Hair follicular keratinocyte (primary cell): ENCODE results near the gene KRT85. TPM values are rescaled to one million over a fixed set of nuclear protein-coding genes. Genes with fewer than 3 reads are reported as not detected.

Source experiments
- total RNA-seq: library from RNA; depleted of rRNA; stranded (reverse); fragments of >200 nt; gene quantifications from 2 replicates; pipeline ENCODE4 v1.2.3, GENCODE V29; 2015

KRT85 gene
- total RNA-seq, result not detected in 2 replicates

GRCh38 chr12:52366738-52367485 lies at the start of gene KRT85:
Gene KRT85 (minus strand): TSS chr12:52367481. CDS start chr12:52367405, 76 bp downstream.

GRCh38 chr12:52405922-52406385 lies 38.7 kb upstream of the KRT85 start, which contains the start of gene KRT82:
Gene KRT82 (minus strand): TSS chr12:52406335. CDS start chr12:52406277, 58 bp downstream.

GRCh38 chr12:52385226-52385702 lies 18.0 kb upstream of the KRT85 start, which contains the start of gene KRT84:
Gene KRT84 (minus strand): TSS chr12:52385652. CDS start chr12:52385585, 67 bp downstream.

GRCh38 chr12:52320784-52321400 lies 46.4 kb downstream of the KRT85 start, which contains the start of gene KRT83:
Gene KRT83 (minus strand): TSS chr12:52321398. CDS start chr12:52321335, 63 bp downstream.

Other genes with a start within 250 kb of the KRT85 start
- gene KRT80, start 175.5 kb downstream of the KRT85 start, total RNA-seq, result 0.11 and 0.55 TPM in 2 replicates
- gene KRT7, start 134.2 kb downstream of the KRT85 start, total RNA-seq, result 131 and 353 TPM in 2 replicates
- gene KRT86, start 92.8 kb downstream of the KRT85 start, total RNA-seq, result 0.08 TPM in 1 of 2 replicates, not detected in the other
- gene KRT81, start 75.9 kb downstream of the KRT85 start, total RNA-seq, result 0.08 and 0.19 TPM in 2 replicates
- not detected in 2 replicates for gene KRT83, start 46.1 kb downstream of the KRT85 start, total RNA-seq
- not detected in 2 replicates for gene KRT84, start 18.2 kb upstream of the KRT85 start, total RNA-seq
- not detected in 2 replicates for gene KRT82, start 38.9 kb upstream of the KRT85 start, total RNA-seq
- 4.9 and 7.4 TPM in 2 replicates for gene KRT75, start 66.9 kb upstream of the KRT85 start, total RNA-seq
- 883 and 1,696 TPM in 2 replicates for gene KRT6B, start 84.7 kb upstream of the KRT85 start, total RNA-seq
- gene KRT6C, start 106.3 kb upstream of the KRT85 start, total RNA-seq, result 11.7 and 19.2 TPM in 2 replicates
- 3,851 and 5,054 TPM in 2 replicates for gene KRT6A, start 125.8 kb upstream of the KRT85 start, total RNA-seq
- gene KRT5, start 152.9 kb upstream of the KRT85 start, total RNA-seq, result 12,420 and 12,774 TPM in 2 replicates
- gene KRT71, start 185.7 kb upstream of the KRT85 start, total RNA-seq, result not detected in 2 replicates
- not detected in 2 replicates for gene KRT74, start 206.4 kb upstream of the KRT85 start, total RNA-seq
- gene KRT72, start 234.0 kb upstream of the KRT85 start, total RNA-seq, result not detected in 2 replicates